Measurements from ENCODE around the gene KLHL22.

Gene KLHL22

DNA sequence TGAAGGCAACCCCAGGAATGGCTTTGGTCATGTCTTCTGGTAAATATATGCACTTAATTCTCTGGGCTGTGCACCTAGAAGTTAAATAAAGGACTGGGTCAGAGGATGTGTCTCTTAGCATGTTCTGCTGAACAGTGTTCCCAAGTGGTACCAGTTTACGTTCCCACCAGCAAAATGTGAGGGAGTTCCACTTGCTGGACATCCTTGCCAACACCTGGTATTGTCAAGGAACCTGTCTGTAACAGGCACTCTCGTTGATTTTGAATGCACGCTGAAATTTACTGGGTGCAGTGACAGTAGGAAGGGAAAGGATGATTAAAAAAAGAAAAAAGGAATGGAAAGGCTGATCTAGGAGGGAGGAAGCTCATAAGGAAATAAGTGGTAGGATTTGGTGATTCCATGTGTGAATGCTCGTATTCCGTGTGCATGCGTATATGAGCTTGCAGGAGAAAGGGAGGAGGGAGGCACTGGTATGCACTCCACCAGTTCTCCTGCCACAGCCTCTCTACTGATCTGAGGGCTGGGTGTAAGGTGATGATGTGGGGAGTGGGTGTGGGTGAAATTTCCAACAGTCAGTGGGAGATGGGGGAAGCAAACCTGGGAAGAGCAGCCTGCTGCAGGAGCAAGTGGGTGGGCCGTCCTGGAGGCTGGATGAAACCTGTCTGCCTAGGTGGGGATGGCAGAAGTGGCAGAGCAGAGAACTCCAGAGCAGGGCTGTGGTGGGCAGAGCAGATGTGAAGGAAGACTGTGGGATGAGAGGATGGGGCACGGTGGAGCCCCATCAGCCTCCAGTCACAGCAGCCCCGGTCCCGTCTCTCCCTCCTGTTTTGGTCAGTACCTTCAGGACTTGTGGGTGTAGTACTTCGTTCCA, 26.8 kb upstream of the KLHL22 start:
- Histone ChIP-seq H3K9me3 (ENCODE audit: insufficient read depth, low read depth, low read length) (no peaks in the 10 kb centered on the region), H3K4me2 (ENCODE audit: low read depth, low read length, poor library complexity, severe bottlenecking) (no peak overlapping the region), H3K9ac (ENCODE audit: low read depth, low read length, poor library complexity, severe bottlenecking) (no peak overlapping the region), H3F3A (ENCODE audit: low read depth) (no peaks in the 10 kb centered on the region), H3K4me1 (ENCODE audit: insufficient read depth, low read length, poor library complexity, severe bottlenecking) (peaks cover 16% of the 10 kb centered on the region), H3K79me2 (ENCODE audit: insufficient read depth, low read length) (peaks cover 95% of the 10 kb centered on the region), H3K9me2 (replicated peaks; ENCODE audit: low read depth, low read length) (no peaks in the 10 kb centered on the region), H3K27me3 (ENCODE audit: insufficient read depth, low read length, poor library complexity, severe bottlenecking) (no peaks in the 10 kb centered on the region), H3K4me3 (ENCODE audit: low read length, poor library complexity, severe bottlenecking) (no peak overlapping the region), H4K20me1 (ENCODE audit: insufficient read depth, low read length, poor library complexity, severe bottlenecking) (peaks cover 78% of the 10 kb centered on the region), H3K36me3 (ENCODE audit: insufficient read depth, low read length) (peaks cover 42% of the 10 kb centered on the region; the same call in 1 of the 2 replicates), H2AFZ (ENCODE audit: low read length) (no peak overlapping the region)
- TF ChIP-seq EZH2phosphoT487 (IDR thresholded peaks at IDR 0.05; ENCODE audit: borderline replicate concordance) (no peak), CTCF (conservative IDR thresholded peaks at IDR 0.05; ENCODE audit: low read length) (no peak)

GRCh38 chr22:20520093-20520511, 24.5 kb upstream of the KLHL22 start:
- peaks cover 93% of the 10 kb centered on the region for H3K79me2 ChIP-seq (ENCODE audit: insufficient read depth, low read length)
- no peak overlapping the region for H3K4me2 ChIP-seq (ENCODE audit: low read depth, low read length, poor library complexity, severe bottlenecking)
- peaks cover 28% of the 10 kb centered on the region for H3K4me1 ChIP-seq (ENCODE audit: insufficient read depth, low read length, poor library complexity, severe bottlenecking)
- TF ChIP-seq CTCF (conservative IDR thresholded peaks at IDR 0.05; ENCODE audit: low read length) (no peak), EZH2phosphoT487 (IDR thresholded peaks at IDR 0.05; ENCODE audit: borderline replicate concordance) (no peak)
- H3K4me3 ChIP-seq (ENCODE audit: low read length, poor library complexity, severe bottlenecking): no peak overlapping the region
- peaks cover 31% of the 10 kb centered on the region; the same call in 1 of the 2 replicates for H3K36me3 ChIP-seq (ENCODE audit: insufficient read depth, low read length)
- H3K9me3 ChIP-seq (ENCODE audit: insufficient read depth, low read depth, low read length): no peaks in the 10 kb centered on the region
- H3K9me2 ChIP-seq (replicated peaks; ENCODE audit: low read depth, low read length): no peaks in the 10 kb centered on the region
- no peaks in the 10 kb centered on the region for H3F3A ChIP-seq (ENCODE audit: low read depth)
- no peaks in the 10 kb centered on the region for H3K27me3 ChIP-seq (ENCODE audit: insufficient read depth, low read length, poor library complexity, severe bottlenecking)
- peaks cover 77% of the 10 kb centered on the region for H4K20me1 ChIP-seq (ENCODE audit: insufficient read depth, low read length, poor library complexity, severe bottlenecking)
- H3K9ac ChIP-seq (ENCODE audit: low read depth, low read length, poor library complexity, severe bottlenecking): no peak overlapping the region
- no peak overlapping the region for H2AFZ ChIP-seq (ENCODE audit: low read length)

DNA sequence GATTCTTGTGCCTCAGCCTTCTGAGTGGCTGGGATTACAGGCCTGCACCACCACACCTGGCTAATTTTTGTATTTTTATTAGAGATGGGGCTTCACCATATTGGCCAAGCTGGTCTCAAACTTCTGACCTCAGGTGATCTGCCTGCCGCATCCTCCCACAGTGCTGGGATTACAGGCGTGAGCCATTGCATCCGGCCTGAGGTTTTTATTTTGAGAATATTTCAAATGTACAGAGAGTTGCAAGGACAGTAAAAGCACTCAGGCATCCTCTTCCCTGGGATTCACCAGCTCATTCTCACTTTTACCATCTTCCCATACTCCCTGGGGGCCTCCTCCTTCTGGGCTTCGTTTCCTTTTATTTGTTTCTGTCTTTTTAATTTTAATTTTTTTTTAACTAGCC, 24.0 kb upstream of the KLHL22 start:
- peaks cover 93% of the 10 kb centered on the region for H3K79me2 ChIP-seq (ENCODE audit: insufficient read depth, low read length)
- H3K9me2 ChIP-seq (replicated peaks; ENCODE audit: low read depth, low read length): no peaks in the 10 kb centered on the region
- peaks cover 33% of the 10 kb centered on the region for H3K4me1 ChIP-seq (ENCODE audit: insufficient read depth, low read length, poor library complexity, severe bottlenecking)
- peaks cover 83% of the 10 kb centered on the region for H4K20me1 ChIP-seq (ENCODE audit: insufficient read depth, low read length, poor library complexity, severe bottlenecking)
- H3K9me3 ChIP-seq (ENCODE audit: insufficient read depth, low read depth, low read length): no peaks in the 10 kb centered on the region
- H3K36me3 ChIP-seq (ENCODE audit: insufficient read depth, low read length): peaks cover 35% of the 10 kb centered on the region; the same call in 1 of the 2 replicates
- no peak for TF ChIP-seq CTCF (conservative IDR thresholded peaks at IDR 0.05; ENCODE audit: low read length)
- no peak for TF ChIP-seq EZH2phosphoT487 (IDR thresholded peaks at IDR 0.05; ENCODE audit: borderline replicate concordance)
- no peaks in the 10 kb centered on the region for H3F3A ChIP-seq (ENCODE audit: low read depth)
- no peak overlapping the region for H2AFZ ChIP-seq (ENCODE audit: low read length)
- H3K4me3 ChIP-seq (ENCODE audit: low read length, poor library complexity, severe bottlenecking): no peak overlapping the region
- H3K4me2 ChIP-seq (ENCODE audit: low read depth, low read length, poor library complexity, severe bottlenecking): no peak overlapping the region
- H3K27me3 ChIP-seq (ENCODE audit: insufficient read depth, low read length, poor library complexity, severe bottlenecking): no peaks in the 10 kb centered on the region
- no peak overlapping the region for H3K9ac ChIP-seq (ENCODE audit: low read depth, low read length, poor library complexity, severe bottlenecking)

All from Loucy (cell line).